Activated CD4-positive, CD25-positive, alpha-beta regulatory T cell (primary cell): ENCODE results near the gene NSL1.
"Not testable (repeated sequence)": the region's sequence is repeated elsewhere in the genome, so short reads cannot be mapped to it uniquely, and the experiment has no call there.

Experiments used
- DNase-seq, 4 experiments: peaks; one replicate each; lab custom pipeline; 2025; lab: John Stamatoyannopoulos, UW

NSL1 gene

DNA sequence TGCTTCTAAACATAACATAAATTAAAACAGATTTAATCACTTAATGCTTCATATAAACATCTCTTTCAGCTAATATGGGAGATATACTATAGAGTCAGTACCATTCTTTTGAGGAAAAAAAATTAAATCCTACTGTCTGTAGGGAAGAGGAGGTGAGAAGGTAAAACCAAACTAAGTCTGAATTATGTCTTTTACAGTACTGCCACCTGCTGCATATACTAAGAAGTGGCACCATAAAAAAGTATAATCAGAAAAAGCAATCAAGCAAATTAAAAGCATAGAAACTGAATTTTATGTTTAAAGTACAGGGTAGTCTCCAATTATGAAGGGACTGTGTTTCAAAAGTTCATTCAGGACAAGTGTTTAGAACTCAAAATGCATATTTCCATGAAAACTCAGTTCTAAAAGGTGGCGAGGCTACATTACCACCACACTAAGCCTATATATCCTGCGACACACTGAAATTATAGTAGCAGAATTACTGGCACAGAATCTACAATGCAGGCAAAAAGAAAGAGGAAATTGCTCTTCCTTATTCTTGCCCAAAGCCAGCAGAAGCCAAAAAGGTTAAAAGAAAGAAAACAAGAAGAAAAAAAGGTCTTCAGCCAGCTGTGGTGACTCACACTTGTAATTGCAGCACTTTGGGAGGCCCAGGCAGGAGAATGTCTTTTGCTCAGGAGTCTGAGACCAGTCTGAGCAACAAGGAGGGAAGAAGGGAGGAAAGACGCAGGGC lies 9.0 kb downstream of the NSL1 start:
- DNase-seq: no peak

- no peak for DNase-seq
These were observed 10.4 kb downstream of the NSL1 start for GRCh38 chr1:212781225-212781624.

DNA sequence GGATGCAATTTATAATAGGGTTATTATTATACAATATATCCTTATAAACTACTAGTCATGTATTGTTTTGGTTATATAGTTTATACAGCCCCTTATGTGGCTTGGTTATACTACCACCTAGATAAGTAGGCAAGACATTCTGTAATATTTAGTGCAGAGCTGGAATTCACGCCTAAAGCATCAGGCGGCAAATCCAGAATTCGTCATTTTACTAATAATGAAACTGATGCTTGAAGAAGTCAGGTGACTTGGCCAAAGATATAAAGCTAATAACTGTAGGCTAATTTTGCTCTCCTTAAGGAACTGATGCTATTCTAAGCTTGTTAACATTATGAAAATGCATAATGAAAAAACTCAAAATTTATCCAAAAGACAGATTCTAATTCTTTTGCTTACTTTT lies 10.8 kb downstream of the NSL1 start:
- no peak for DNase-seq

DNA sequence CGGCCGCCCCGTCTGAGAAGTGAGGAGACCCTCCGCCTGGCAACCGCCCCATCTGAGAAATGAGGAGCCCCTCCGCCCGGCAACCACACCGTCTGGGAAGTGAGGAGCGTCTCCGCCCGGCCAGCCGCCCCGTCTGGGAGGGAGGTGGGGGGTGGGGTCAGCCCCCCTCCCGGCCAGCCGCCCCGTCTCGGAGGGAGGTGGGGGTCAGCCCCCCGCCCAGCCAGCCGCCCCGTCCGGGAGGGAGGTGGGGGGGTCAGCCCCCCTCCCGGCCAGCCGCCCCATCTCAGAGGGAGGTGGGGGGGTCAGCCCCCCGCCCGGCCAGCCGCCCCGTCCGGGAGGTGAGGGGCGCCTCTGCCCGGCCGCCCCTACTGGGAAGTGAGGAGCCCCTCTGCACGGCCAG lies 12.5 kb downstream of the NSL1 start:
- not testable (repeated sequence) for DNase-seq

GRCh38 chr1:212777151-212777550 lies 14.4 kb downstream of the NSL1 start:
- DNase-seq: no peak

- DNase-seq: no peak
These were observed 16.3 kb downstream of the NSL1 start for GRCh38 chr1:212775241-212775640.

DNA sequence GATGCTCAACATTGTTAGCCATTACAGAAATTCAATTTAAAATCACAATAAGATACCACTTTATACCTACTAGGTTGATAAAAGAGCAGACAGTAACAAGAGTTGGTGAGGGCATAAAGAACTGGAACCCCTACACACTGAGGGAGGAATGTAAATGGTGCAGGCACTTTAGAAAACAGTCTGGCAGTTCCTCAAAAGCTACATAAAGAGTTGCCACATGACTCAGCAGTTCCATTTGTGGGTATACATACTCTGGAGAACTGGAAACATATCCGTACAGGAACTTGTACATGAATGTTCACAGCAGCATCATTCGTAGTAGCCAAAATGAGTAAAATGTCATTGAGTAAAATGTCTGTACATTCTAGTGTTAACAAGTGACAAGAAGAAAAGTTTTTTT lies 17.0 kb downstream of the NSL1 start:
- DNase-seq: no peak

DNA sequence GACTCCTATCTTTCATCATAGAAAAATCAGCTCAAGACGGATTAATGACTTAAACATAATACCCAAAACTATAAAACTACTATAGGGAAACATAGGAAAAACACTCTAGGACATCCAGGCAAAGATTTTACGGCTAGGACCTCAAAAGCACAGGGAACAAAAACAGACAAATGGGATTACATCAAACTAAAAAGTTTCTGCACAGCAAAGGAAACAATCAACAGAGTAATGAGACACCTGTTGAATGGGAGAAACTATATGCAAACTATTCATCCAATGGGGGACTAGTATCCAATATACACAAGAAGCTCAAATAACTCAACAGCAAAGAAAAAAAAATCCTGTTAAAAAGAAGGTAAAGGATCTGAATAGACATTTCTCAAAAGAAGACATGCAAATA lies 18.6 kb downstream of the NSL1 start:
- no peak for DNase-seq

GRCh38 chr1:212771341-212771740 lies 20.2 kb downstream of the NSL1 start:
- DNase-seq: no peak

GRCh38 chr1:212769459-212770167 lies 22.0 kb downstream of the NSL1 start:
- DNase-seq: no peak

GRCh38 chr1:212766825-212767224 lies 24.8 kb downstream of the NSL1 start:
- DNase-seq: not testable (repeated sequence)

DNA sequence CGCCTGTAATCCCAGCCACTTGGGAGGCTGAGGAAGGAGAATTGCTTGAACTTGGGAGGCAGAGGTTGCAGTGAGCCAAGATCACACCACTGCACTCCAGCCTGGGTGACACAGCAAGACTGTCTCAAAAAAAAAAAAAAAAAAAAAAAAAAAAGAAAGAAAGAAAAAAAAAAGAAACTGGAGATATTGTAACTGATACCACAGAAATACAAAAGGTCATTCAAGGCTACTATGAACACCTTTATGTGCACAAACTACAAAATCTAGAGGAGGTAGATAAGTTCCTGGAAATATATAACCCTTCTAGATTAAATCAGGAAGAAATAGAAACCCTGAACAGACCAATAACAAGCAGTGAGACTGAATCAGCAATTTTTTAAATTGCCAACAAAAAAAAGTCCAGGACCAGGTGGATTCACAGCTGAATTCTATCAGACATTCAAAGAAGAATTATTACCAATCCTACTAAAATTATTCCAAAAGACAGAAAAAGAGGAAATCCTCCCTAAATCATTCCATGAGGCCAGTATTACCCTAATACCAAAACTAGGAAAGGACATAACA lies 26.8 kb downstream of the NSL1 start:
- DNase-seq: not testable (repeated sequence)

- no peak for DNase-seq
These were observed 28.7 kb downstream of the NSL1 start for GRCh38 chr1:212762839-212763238.

DNA sequence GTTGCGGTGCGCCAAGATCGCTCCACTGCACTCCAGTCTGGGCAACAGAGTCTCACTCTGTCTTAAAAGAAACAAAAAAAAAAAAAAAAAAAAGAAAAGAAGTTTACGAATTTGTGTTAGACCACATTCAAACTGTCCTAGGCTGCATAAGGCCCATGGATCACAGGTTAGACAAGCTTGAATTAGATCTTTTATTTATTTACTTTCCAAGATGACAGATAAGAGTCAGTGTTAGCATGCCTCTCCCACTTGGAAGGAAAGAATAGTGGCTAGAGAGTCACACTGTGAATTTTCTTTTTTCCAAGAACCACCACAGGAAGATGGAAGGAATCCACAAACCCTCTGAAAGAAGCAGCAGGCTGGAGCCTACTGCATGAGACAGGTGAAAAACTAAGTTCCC lies 29.3 kb downstream of the NSL1 start:
- DNase-seq: no peak

- peak in 3 of 4 experiments; percentile 1 to 13 (median 3) for DNase-seq
These were observed 31.3 kb downstream of the NSL1 start for GRCh38 chr1:212760126-212760823.

- no peak for DNase-seq
These were observed 31.9 kb downstream of the NSL1 start for GRCh38 chr1:212759683-212760082.

DNA sequence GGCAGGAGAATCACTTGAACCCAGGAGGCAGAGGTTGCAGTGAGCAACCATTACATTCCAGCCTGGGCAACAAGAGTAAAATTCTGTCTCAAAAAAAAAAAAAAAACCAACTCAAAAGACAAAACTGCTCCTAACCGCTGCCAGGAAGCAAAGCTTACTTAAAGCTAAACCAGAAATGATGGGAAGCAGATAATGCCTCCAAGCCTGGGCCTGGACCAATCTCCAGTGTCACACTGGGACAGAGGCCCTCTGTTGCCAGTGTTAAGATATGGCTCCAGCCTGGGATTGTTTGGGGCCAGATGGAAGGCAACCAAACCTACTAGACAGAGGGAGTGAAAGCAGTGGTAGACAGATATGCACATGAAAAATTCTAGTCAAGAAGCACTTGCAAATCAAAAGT lies 36.9 kb downstream of the NSL1 start:
- no peak for DNase-seq

DNA sequence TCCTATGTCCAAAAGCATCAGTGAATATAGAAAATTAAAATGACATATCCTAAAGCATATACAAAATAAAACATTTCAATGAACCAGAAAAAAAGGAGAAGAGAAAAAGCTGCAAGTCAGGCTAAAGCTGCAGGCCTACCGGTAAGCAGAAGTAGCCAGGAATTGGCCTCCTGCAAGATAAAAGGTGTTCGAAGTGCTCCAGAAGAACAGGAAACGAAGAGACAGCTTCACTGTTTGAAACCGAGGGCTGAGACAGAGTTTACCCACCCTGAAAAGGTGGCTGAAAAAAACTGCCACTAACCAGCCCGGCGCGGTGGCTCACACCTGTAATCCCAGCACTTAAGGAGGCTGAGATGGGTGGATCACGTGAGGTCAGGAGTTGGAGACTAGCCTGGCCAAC lies 37.4 kb downstream of the NSL1 start:
- DNase-seq: no peak

- DNase-seq: no peak
These were observed 37.8 kb downstream of the NSL1 start for GRCh38 chr1:212753749-212754148.

GRCh38 chr1:212752934-212753497 lies 38.6 kb downstream of the NSL1 start:
- DNase-seq: no peak

- DNase-seq: no peak
These were observed 39.2 kb downstream of the NSL1 start for GRCh38 chr1:212752252-212752933.
